GM12878 (cell line): Measurements from ENCODE around the gene KLF18. TPM values are rescaled to one million over a fixed set of nuclear protein-coding genes. Genes with fewer than 3 reads are reported as not detected.

Experiments used
- ATAC-seq: fragments of 200-7000 bp; cut with Tn5 transposase; 3 replicates; pipeline ENCODE4 v1.9.1; 2020; ENCODE audit warnings: mild to moderate bottlenecking, moderate library complexity
- BruUV-seq: library from RNA; stranded (reverse); fragments of 400-500 nt; replicated peaks from 2 replicates; lab custom pipeline; 2021; lab: Mats Ljungman, UMichigan
- CTCF ChIA-PET: fragments of 300-600 bp; sonication (Branson Sonifier 250); formaldehyde crosslinking; extraction: SDS; loops from one replicate; lab custom pipeline; 2021; ENCODE audit warnings: inconsistent platforms; lab: Yijun Ruan, JAX
- POLR2A ChIA-PET: fragments of 350-600 bp; formaldehyde crosslinking; extraction: SDS; loops from one replicate; lab custom pipeline; 2021; ENCODE audit warnings: inconsistent platforms; lab: Charles Lee
- RAD21 ChIA-PET: fragments of 300-600 bp; sonication (Branson Sonifier 250); formaldehyde crosslinking; loops from one replicate; lab custom pipeline; 2023; ENCODE audit warnings: antibody characterized with exemption; ENCODE audit not compliant: unreplicated experiment; lab: Charles Lee
- SMC1A ChIA-PET: fragments of 300-600 bp; sonication (Branson Sonifier 250); formaldehyde crosslinking; loops from one replicate; lab custom pipeline; 2023; ENCODE audit not compliant: unreplicated experiment, uncharacterized antibody; lab: Charles Lee
- DNase-seq: peaks from one replicate; pipeline ENCODE4 v3.0.0-alpha.2; 2011; ENCODE audit warnings: low read depth, low spot score
- FAIRE-seq: peaks from 3 replicates; lab custom pipeline; 2011; peaks lifted over from hg19 to GRCh38; lab: Jason Lieb, UNC
- H2AFZ ChIP-seq: 2 replicates; pipeline ENCODE4 v1.6.0; 2011; ENCODE audit warnings: low read depth, low read length, control low read depth; ENCODE audit not compliant: control insufficient read depth
- H3K27ac ChIP-seq: 2 replicates; pipeline ENCODE4 v1.5.1; 2011; ENCODE audit warnings: control low read depth; ENCODE audit not compliant: control insufficient read depth, insufficient read depth
- H3K27me3 ChIP-seq, 2 experiments: replicated peaks in 1 of 2; 2 replicates each; pipeline versions ENCODE4 v1.6.0 to v1.6.1; 2011; ENCODE audit warnings: low read length in 1 of 2; ENCODE audit not compliant: control insufficient read depth in 2 of 2, insufficient read depth in 2 of 2
- H3K36me3 ChIP-seq, 2 experiments: 2 replicates each; pipeline ENCODE4 v1.5.1; 2011; ENCODE audit warnings: low read length in 1 of 2; ENCODE audit not compliant: control insufficient read depth in 2 of 2, insufficient read depth in 2 of 2
- H3K4me1 ChIP-seq: 2 replicates; pipeline ENCODE4 v1.6.1; 2011; ENCODE audit warnings: mild to moderate bottlenecking, low read length, moderate library complexity, mixed read lengths; ENCODE audit not compliant: control insufficient read depth, insufficient read depth
- H3K4me2 ChIP-seq: 2 replicates; pipeline ENCODE4 v1.6.0; 2011; ENCODE audit warnings: control low read depth; ENCODE audit not compliant: control insufficient read depth, insufficient read depth
- H3K4me3 ChIP-seq: fragments of 200-600 bp; sonication (generic); 2 replicates; pipeline ENCODE4 v1.5.1; 2016
- H3K79me2 ChIP-seq: 2 replicates; pipeline ENCODE4 v1.6.0; 2011; ENCODE audit warnings: low read length; ENCODE audit not compliant: control insufficient read depth, insufficient read depth
- H3K9ac ChIP-seq: 2 replicates; pipeline ENCODE4 v1.8.0; 2011; ENCODE audit warnings: low read length, control low read depth, mixed read lengths; ENCODE audit not compliant: control insufficient read depth, insufficient read depth
- H3K9me3 ChIP-seq: replicated peaks from 3 replicates; pipeline ENCODE4 v1.5.1; 2011; ENCODE audit warnings: mild to moderate bottlenecking, low read length; ENCODE audit not compliant: control insufficient read depth, insufficient read depth
- H4K20me1 ChIP-seq: 2 replicates; pipeline ENCODE4 v1.6.0; 2011; ENCODE audit not compliant: control insufficient read depth, insufficient read depth
- BCL3 ChIP-seq: IDR thresholded peaks from 2 replicates; pipeline ENCODE4 v1.6.1; 2011; ENCODE audit warnings: borderline replicate concordance, low read depth, mild to moderate bottlenecking, moderate library complexity, low read length; ENCODE audit not compliant: insufficient read depth, poor library complexity, severe bottlenecking
- CBX5 ChIP-seq: sonication (generic); IDR thresholded peaks from 2 replicates; pipeline ENCODE4 v1.6.1; 2016; ENCODE audit warnings: low read depth, moderate library complexity, mild to moderate bottlenecking, inconsistent platforms
- ESRRA ChIP-seq: IDR thresholded peaks from 2 replicates; pipeline ENCODE4 v1.6.1; 2012; ENCODE audit warnings: mild to moderate bottlenecking, low read length, improper control_type of control experiment
- SUPT20H ChIP-seq: IDR thresholded peaks from 2 replicates; pipeline ENCODE4 v1.6.1; 2011; ENCODE audit warnings: low read depth, mild to moderate bottlenecking, low read length, moderate library complexity, borderline replicate concordance; ENCODE audit not compliant: control insufficient read depth
- ZNF207 ChIP-seq: fragments of 450-650 bp; IDR thresholded peaks from 2 replicates; pipeline ENCODE4 v1.6.1; 2014; ENCODE audit warnings: antibody characterized with exemption, mild to moderate bottlenecking, borderline replicate concordance
- WGBS: methylation state at CpG from one replicate; pipeline ENCODE4 v1.1.6; 2016; ENCODE audit warnings: low lambda C conversion rate; ENCODE audit not compliant: insufficient replicate concordance, insufficient coverage; ENCODE audit errors: missing lambda C conversion rate; 5-methylcytosine and 5-hydroxymethylcytosine counted together
- in situ Hi-C: fragments of 300-500 bp; cut with MboI; formaldehyde crosslinking; loops from 9 replicates; pipeline ENCODE4 v1.14.3; 2018; ENCODE audit warnings: mixed read lengths
- intact Hi-C: fragments of 100-400 bp; cut with micrococcal nuclease; formaldehyde crosslinking; loops from one replicate; pipeline ENCODE4 v1.14.2; 2022; ENCODE audit not compliant: unreplicated experiment
- polyA plus RNA-seq, 11 experiments: library from polyadenylated mRNA; depleted of rRNA in 4 of 11; unstranded in 6 of 11; stranded (reverse) in 5 of 11; fragments of >200 nt; fragmentation: Nextera tagmentation in 4 of 11; fragmentation: Illumina TruSeq in 1 of 11; extraction: Ambion mirVana in 4 of 11; extraction: Trizol in 1 of 11; gene quantifications; 1 replicate in 1 of 11; 2 replicates in 10 of 11; pipeline versions ENCODE4 v1.2.1 to v1.2.3, GENCODE V29; 2011 to 2016; ENCODE audit warnings: inconsistent platforms in 2 of 11, missing spikeins in 2 of 11, low read depth in 1 of 11
- total RNA-seq, 4 experiments: library from RNA; depleted of rRNA in 3 of 4; stranded (reverse); fragments of >200 nt in 3 of 4; fragmentation: Illumina TruSeq in 1 of 4; extraction: Trizol in 1 of 4; gene quantifications; 2 replicates each; pipeline versions ENCODE4 v1.2.1 to v1.2.3, GENCODE V29; 2013 to 2021
- TF ChIP-seq, protein P1 (sequence below), 3 experiments: IDR thresholded peaks in 2 of 3; conservative IDR thresholded peaks in 1 of 3; 2 replicates each; pipeline ENCODE4 v1.5.1; 2011; ENCODE audit warnings: low read depth in 3 of 3, low read length in 3 of 3, mild to moderate bottlenecking in 3 of 3, control low read depth in 2 of 3, moderate library complexity in 2 of 3, inconsistent platforms in 1 of 3, mixed read lengths in 1 of 3; ENCODE audit not compliant: control insufficient read depth in 2 of 3, insufficient read depth in 1 of 3; ENCODE audit errors: extremely low read depth in 1 of 3
- TF ChIP-seq, protein P2 (sequence below): fragments of 450-650 bp; formaldehyde crosslinking; IDR thresholded peaks from 2 replicates; pipeline ENCODE4 v1.4.0; 2022; ENCODE audit warnings: mild to moderate bottlenecking, moderate library complexity

The KLF18 gene
- total and polyA plus RNA-seq, 10 of the 15 experiments (the other 5 are each of a cell fraction or from before 2014, with no cell fraction given) = not detected

GRCh38 chr1:44103270-44104131 lies 37.9 kb downstream of the KLF18 start:
- Histone ChIP-seq H3K36me3 (no peaks in the 10 kb centered on the region), H3K4me3 (no peak overlapping the region), H3K4me1 (no peaks in the 10 kb centered on the region), H3K79me2 (no peaks in the 10 kb centered on the region), H3K9me3 (no peaks in the 10 kb centered on the region), H2AFZ (no peak overlapping the region)
- in situ Hi-C loops = no loop called here
- WGBS = 55% methylated on average over 46 of the region's 46 CpGs
- POLR2A ChIA-PET = no interaction called here
- TF ChIP-seq, protein P1, sequence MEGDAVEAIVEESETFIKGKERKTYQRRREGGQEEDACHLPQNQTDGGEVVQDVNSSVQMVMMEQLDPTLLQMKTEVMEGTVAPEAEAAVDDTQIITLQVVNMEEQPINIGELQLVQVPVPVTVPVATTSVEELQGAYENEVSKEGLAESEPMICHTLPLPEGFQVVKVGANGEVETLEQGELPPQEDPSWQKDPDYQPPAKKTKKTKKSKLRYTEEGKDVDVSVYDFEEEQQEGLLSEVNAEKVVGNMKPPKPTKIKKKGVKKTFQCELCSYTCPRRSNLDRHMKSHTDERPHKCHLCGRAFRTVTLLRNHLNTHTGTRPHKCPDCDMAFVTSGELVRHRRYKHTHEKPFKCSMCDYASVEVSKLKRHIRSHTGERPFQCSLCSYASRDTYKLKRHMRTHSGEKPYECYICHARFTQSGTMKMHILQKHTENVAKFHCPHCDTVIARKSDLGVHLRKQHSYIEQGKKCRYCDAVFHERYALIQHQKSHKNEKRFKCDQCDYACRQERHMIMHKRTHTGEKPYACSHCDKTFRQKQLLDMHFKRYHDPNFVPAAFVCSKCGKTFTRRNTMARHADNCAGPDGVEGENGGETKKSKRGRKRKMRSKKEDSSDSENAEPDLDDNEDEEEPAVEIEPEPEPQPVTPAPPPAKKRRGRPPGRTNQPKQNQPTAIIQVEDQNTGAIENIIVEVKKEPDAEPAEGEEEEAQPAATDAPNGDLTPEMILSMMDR (IDR thresholded peaks at IDR 0.05 in 2 of 3, conservative IDR thresholded peaks at IDR 0.05 in 1 of 3; ENCODE audit: control insufficient read depth in 2 of 3, extremely low read depth in 1 of 3, insufficient read depth in 1 of 3, low read depth in 3 of 3, low read length in 3 of 3) = peak in 2 of 3 experiments; percentile 16 to 26; a peak in 1 of 6 replicates
- no peak for TF ChIP-seq ESRRA
- TF ChIP-seq, all 136 proteins: peak for 1
- DNase-seq = no peak
- intact Hi-C loops = no loop called here
- no peak overlapping the region for H3K27ac ChIP-seq
- no peak overlapping the region for H3K4me2 ChIP-seq
- H3K27me3 ChIP-seq = no peaks in the 10 kb centered on the region
- ChIA-PET SMC1A (interaction anchor here (1.9 kb wide), 1 partner anchor 114 kb away, joined by 5 read pairs; no protein-coding TSS in a partner anchor), RAD21 (interaction anchor here (1.1 kb wide), 1 partner anchor 114 kb away, joined by 3 read pairs; no protein-coding TSS in a partner anchor), CTCF (interaction anchor here (0.9 to 1.7 kb wide), 8 partner anchors 10 to 549 kb away, joined by 3 to 8 read pairs (median 4); partner anchors contain the start of gene DMAP1)
- BruUV-seq = no TSS peak
- no peak for ATAC-seq
- no peaks in the 10 kb centered on the region for H4K20me1 ChIP-seq
- FAIRE-seq = no peak
- no peak overlapping the region for H3K9ac ChIP-seq

DNA sequence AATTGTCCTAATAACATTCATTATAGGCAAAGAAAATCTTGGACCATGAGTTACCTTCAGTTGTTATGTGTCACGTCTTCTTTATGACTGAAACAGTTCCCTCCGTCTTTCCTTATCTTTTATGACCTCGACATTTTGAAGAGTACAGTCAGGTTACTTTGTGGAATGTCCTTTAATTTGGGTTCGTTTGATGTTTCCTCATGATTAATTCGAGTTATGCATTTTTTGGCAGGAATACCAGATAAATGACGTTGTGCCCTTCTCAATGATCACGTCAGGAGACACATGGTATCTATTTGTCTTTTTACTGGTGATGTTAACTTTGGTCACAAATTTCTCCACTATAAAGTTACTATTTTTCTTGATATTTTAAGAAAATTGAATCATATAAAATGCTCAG lies 40.1 kb downstream of the KLF18 start:
- no peaks in the 10 kb centered on the region for H3K9me3 ChIP-seq
- intact Hi-C loops (no loop called here), in situ Hi-C loops (no loop called here)
- H3K36me3 ChIP-seq = no peaks in the 10 kb centered on the region
- no peak overlapping the region for H2AFZ ChIP-seq
- H3K4me2 ChIP-seq = no peak overlapping the region
- H3K9ac ChIP-seq = no peak overlapping the region
- no peaks in the 10 kb centered on the region for H4K20me1 ChIP-seq
- no peaks in the 10 kb centered on the region for H3K4me1 ChIP-seq
- 48% methylated on average over 7 of the region's 7 CpGs for WGBS
- no peak overlapping the region for H3K27ac ChIP-seq
- DNase-seq (no peak), FAIRE-seq (no peak), ATAC-seq (no peak)
- no TSS peak for BruUV-seq
- ChIA-PET RAD21 (no interaction called here), CTCF (no interaction called here), POLR2A (no interaction called here), SMC1A (no interaction called here)
- no peaks in the 10 kb centered on the region for H3K27me3 ChIP-seq
- no peaks in the 10 kb centered on the region for H3K79me2 ChIP-seq
- no peak overlapping the region for H3K4me3 ChIP-seq
- no peak for TF ChIP-seq SUPT20H
- TF ChIP-seq ZNF207 = no peak
- TF ChIP-seq, protein P2, sequence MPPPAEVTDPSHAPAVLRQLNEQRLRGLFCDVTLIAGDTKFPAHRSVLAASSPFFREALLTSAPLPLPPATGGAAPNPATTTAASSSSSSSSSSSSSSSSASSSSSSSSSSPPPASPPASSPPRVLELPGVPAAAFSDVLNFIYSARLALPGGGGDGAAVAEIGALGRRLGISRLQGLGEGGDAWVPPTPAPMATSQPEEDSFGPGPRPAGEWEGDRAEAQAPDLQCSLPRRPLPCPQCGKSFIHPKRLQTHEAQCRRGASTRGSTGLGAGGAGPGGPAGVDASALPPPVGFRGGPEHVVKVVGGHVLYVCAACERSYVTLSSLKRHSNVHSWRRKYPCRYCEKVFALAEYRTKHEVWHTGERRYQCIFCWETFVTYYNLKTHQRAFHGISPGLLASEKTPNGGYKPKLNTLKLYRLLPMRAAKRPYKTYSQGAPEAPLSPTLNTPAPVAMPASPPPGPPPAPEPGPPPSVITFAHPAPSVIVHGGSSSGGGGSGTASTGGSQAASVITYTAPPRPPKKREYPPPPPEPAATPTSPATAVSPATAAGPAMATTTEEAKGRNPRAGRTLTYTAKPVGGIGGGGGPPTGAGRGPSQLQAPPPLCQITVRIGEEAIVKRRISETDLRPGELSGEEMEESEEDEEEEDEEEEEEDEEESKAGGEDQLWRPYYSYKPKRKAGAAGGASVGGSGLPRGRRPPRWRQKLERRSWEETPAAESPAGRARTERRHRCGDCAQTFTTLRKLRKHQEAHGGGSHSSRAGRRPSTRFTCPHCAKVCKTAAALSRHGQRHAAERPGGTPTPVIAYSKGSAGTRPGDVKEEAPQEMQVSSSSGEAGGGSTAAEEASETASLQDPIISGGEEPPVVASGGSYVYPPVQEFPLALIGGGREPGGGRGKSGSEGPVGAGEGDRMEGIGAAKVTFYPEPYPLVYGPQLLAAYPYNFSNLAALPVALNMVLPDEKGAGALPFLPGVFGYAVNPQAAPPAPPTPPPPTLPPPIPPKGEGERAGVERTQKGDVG (CRISPR knock-in tag) = no peak
- TF ChIP-seq BCL3 = no peak
- no peak for TF ChIP-seq CBX5
